Limb (tissue), 2 donors: Measurements from ENCODE around the gene PRSS12.
"Not testable (repeated sequence)": the region's sequence is repeated elsewhere in the genome, so short reads cannot be mapped to it uniquely, and the experiment has no call there.

Source experiments
- DNase-seq, 2 donors: peaks; one replicate each; pipeline ENCODE4 v3.0.0-alpha.2; 2016; ENCODE audit errors: extremely low spot score in 2 of 2

PRSS12 gene

GRCh38 chr4:118322831-118323502, 29.8 kb downstream of the PRSS12 start:
- DNase-seq = no peak

DNA sequence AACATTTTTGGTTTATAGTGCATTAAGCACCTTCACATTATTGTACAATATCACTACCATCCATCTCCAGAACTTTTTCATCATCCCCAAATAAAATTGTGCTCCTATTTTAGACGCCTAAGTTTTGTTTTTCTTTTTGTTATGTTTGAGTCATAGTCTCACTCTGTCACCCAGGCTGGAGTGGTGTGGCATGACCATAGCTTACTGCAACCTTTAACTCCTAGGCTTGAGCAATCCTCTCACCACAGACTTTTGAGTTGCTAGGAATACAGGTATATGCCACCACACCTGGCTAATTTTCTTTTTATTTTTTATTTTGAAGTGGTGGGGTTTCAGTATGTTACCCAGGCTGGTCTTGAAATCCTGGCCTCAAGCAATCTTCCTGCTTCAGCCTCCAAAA, 33.9 kb downstream of the PRSS12 start:
- DNase-seq = no peak

GRCh38 chr4:118317691-118318090, 35.1 kb downstream of the PRSS12 start:
- no peak for DNase-seq

DNA sequence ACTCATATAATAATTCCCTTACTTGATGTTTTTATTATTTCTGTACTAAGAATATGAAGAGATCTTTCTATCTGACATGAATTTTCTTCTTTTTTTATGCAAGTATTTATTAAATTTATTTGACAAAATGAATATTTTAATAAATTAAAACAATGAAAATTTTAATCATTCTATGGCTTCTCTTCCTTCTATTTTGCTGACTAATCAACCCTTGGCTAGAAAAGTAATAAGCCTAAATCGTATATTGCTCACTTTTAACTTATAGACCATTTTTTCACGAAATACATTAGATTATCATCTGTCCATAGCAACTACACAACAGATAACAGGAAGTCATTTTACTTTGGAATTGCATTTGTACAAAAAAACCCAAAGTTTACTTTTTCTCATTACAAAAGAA, 38.6 kb downstream of the PRSS12 start:
- no peak for DNase-seq

GRCh38 chr4:118313098-118313497, 39.7 kb downstream of the PRSS12 start:
- DNase-seq = no peak

- DNase-seq = no peak
Measured at GRCh38 chr4:118308306-118309030, 44.3 kb downstream of the PRSS12 start.

- no peak for DNase-seq
Measured at GRCh38 chr4:118307643-118308042, 45.2 kb downstream of the PRSS12 start.

GRCh38 chr4:118299619-118300018, 53.2 kb downstream of the PRSS12 start:
- not testable (repeated sequence) for DNase-seq

- DNase-seq = no peak
Measured at GRCh38 chr4:118296729-118297128, 56.1 kb downstream of the PRSS12 start.

DNA sequence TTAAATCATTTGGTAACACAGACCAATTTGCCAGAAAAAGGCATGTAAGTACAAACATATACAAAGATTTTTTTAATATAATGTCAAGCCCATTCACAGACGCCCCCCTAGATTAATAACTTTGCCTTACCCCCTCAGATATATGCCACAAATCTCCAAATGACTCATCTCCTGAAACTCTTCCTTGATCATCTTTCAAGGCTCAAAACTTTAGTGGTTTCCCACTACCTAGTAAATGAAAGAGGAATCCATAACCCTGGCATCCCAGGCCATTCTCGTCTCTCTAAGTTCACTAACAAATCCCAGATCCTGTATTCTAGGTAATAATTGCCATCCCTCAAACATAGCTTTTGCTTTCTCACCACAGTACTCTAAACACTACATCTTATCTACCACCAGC, 61.9 kb downstream of the PRSS12 start:
- DNase-seq = no peak

- no peak for DNase-seq
Measured at GRCh38 chr4:118289794-118290193, 63.0 kb downstream of the PRSS12 start.

DNA sequence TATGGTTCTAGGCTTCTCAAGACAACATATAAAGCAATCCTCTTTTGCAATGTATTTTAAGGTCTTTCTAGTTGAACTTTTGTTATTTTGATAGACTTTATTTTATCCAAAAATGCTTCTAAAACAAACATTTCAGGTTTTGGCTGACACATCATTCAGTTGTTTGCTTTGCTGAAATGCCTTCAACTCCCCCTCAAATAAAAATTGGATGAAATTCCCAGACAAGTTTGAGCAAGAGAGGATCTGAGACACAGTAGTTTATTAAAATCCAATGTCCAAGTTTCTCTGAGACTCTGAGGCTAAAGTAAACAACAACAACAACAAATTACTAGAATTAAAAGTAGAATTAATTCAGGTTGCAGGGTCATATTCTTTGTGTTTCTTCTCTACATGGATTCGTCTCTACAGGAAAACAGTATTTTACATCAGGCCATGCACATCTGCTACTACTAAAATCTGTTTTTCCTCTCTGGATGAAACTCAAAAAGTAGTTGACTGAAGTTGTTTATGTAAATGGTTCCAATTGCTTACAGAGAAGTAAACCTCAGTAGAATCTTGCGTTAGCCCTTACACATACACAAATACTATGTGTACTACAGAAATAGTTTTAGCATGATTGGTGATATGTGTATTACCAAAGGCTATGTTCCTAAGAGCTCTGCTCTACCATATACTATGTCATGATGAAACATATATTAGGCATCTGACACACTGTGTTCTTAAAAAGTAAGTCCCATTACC, 64.9 kb downstream of the PRSS12 start:
- DNase-seq = no peak

DNA sequence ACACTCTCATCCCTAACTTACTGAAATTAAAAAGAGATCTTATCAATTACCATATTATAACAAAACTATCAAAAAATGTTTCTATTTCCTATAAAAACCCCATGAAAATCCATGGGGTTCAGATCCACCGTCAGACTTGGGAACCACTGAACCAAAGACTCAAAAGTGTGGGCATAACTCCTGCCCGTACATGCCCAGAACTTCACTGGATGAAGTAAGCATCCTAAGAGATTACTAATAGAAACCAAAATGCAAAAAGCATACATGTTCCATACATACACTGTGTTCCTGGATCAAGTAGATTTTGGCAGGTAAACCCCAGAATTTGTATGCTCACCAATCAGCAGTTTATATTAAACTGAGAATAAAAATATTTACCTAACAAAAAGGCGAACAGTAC, 66.1 kb downstream of the PRSS12 start:
- DNase-seq = no peak

- no peak for DNase-seq
Measured at GRCh38 chr4:118285931-118286330, 66.9 kb downstream of the PRSS12 start.

DNA sequence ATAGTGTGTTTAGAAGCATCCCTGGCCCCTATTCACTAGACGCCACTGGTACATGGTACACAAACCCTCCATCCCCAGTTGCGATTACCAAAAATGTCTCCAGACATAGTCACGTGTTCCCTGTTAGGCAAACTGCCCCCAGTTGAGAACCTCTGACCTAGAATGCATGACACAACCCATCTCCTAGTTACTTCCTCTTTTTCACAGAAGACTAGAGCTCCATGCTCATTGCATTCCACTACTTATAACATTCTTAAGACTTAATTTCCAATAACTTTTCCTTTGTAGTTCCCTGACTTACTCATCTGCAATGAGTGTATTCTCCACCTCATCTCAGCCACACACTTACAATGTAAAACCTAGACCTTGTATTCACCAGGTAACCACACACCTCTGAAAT, 68.6 kb downstream of the PRSS12 start:
- no peak for DNase-seq

DNA sequence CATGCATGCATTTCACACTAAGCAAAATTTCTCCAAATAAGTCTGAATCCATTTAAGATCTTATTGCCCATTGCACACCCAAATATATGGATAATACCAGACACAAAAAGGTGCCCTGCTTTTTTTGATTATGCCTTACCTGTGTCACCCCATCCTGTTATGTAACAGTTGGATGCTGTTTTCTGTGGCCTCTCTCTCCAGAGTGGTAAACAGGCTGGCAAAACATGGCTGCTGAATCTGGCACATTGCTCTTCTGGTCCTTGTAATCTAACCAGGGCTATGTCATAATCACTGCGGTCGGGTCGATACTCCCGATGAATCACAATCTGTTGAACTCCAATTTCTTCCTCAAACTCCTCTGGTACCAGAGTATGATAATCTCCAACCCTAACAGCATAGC, 70.1 kb downstream of the PRSS12 start:
- no peak for DNase-seq

DNA sequence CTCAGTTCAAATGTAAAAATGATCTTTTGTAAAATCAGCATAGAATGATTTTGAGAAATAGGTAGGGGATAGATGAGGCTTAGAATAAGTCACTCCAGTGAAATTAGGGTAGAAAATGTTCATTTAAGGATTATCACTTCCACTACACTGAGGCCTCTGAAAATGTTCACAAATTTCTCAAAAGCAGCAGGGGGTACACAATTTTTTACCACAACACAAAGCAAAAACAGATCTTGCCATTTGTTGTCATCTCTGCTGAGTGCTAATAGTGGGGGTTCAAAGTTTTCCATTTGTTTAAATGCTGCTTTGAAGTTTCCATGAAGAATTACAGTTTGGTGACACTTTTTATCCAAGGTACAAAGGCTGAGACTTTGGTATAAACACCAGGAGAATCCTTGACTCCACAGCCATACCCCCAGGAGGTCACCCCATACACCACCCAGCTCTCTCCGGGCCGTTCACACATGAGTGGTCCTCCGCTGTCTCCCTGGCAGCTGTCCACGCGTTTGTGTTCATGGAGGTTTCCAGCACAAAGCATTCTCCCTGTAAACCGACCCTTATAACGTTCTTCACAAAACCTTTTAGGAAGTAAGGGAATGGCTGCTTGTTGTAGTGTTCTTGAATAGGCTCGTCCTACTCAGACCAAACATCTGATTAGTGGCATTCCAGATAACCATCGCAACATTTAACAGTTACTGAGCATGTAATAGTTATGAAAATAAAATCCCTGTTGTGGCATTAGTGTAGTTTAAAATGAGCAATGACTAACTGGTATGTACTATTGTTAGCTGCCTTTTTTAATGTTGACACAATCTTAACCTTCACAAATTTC, 71.0 kb downstream of the PRSS12 start:
- peak in 1 of 2 donors; percentile 39 for DNase-seq

GRCh38 chr4:118280501-118281218, 72.1 kb downstream of the PRSS12 start:
- peak; percentile 62 to 64 for DNase-seq

DNA sequence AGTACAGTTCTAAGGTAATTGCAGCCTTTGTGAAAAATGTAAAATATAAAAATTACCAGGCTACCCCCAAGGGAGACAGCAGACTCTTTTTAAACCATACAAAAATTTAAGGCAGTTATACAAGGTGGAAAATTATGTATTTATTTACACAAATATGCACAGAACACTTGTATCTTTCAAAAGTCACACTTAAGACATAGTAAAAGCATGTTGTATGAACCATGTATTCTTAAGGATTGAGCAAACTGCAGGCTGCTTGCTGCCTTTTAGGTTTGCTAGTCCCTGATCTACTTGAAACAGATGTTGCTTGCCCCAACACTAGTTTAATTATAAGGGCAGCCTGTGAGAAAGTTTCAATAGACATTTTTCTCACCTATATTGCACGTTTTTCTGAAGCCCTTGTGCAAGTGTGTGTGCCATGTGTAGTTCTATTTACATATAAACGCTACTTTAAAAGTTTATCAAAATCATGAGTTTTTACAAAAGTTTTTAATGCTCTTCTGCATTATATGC, 72.8 kb downstream of the PRSS12 start:
- no peak for DNase-seq

- no peak for DNase-seq
Measured at GRCh38 chr4:118279328-118279727, 73.5 kb downstream of the PRSS12 start.
